Tibial nerve (tissue), 3 donors: ENCODE results near the gene URI1.

ENCODE experiments used
- EP300 ChIP-seq, 2 donors: sonication (generic); formaldehyde crosslinking; IDR thresholded peaks; one replicate each; pipeline ENCODE4 v1.6.1; 2017; ENCODE audit warnings: antibody characterized with exemption in 2 of 2, mild to moderate bottlenecking in 1 of 2
- POLR2A ChIP-seq, 2 donors: fragments of 450-650 bp; IDR thresholded peaks; one replicate each; pipeline ENCODE4 v1.6.1; 2017; ENCODE audit warnings: antibody characterized with exemption in 2 of 2, mild to moderate bottlenecking in 2 of 2, moderate library complexity in 2 of 2

- TF ChIP-seq POLR2A (IDR thresholded peaks at IDR 0.05): no peak
- no peak for TF ChIP-seq EP300 (IDR thresholded peaks at IDR 0.05)
Measured at GRCh38 chr19:30049846-30050667, 108.0 kb downstream of the URI1 start.
